PFSK-1 (cell line): Measurements from ENCODE around the gene ABHD17A.

Experiments used
- FOXP2 ChIP-seq: optimal IDR thresholded peaks from 2 replicates; pipeline ENCODE3; 2011; ENCODE audit warnings: borderline replicate concordance, control low read depth, inconsistent platforms; ENCODE audit not compliant: insufficient read depth; ENCODE audit errors: extremely low read length, extremely low read depth
- POLR2AphosphoS5 ChIP-seq: IDR thresholded peaks from 2 replicates; pipeline ENCODE4 v1.6.1; 2012; ENCODE audit warnings: low read depth, mild to moderate bottlenecking, control low read depth, low read length, moderate library complexity
- REST ChIP-seq, 2 experiments: IDR thresholded peaks; 2 replicates each; pipeline versions ENCODE4 v1.6.1 to v1.8.0; 2011 to 2012; ENCODE audit warnings: low read depth in 2 of 2, low read length in 2 of 2, control low read depth in 1 of 2, inconsistent platforms in 1 of 2, mild to moderate bottlenecking in 1 of 2, moderate library complexity in 1 of 2; ENCODE audit not compliant: insufficient read depth in 1 of 2
- SIN3A ChIP-seq: IDR thresholded peaks from 2 replicates; pipeline ENCODE4 v1.6.1; 2012; ENCODE audit warnings: mild to moderate bottlenecking, low read length, moderate library complexity, borderline replicate concordance; ENCODE audit not compliant: insufficient read depth
- TAF1 ChIP-seq: IDR thresholded peaks from 2 replicates; pipeline ENCODE4 v1.6.1; 2012; ENCODE audit warnings: low read length, control low read depth, borderline replicate concordance; ENCODE audit not compliant: insufficient read depth

The ABHD17A gene

GRCh38 chr19:1917926-1918325 is 32.6 kb upstream of the ABHD17A start:
- no peak for TF ChIP-seq SIN3A
- no peak for TF ChIP-seq FOXP2
- TF ChIP-seq REST (IDR thresholded peaks at IDR 0.05; ENCODE audit: insufficient read depth in 1 of 2, low read depth in 2 of 2, low read length in 2 of 2), result no peak
- TF ChIP-seq TAF1, result no peak
- no peak for TF ChIP-seq POLR2AphosphoS5

GRCh38 chr19:1917146-1917545 is 31.9 kb upstream of the ABHD17A start:
- TF ChIP-seq POLR2AphosphoS5, result no peak
- no peak for TF ChIP-seq REST (IDR thresholded peaks at IDR 0.05; ENCODE audit: insufficient read depth in 1 of 2, low read depth in 2 of 2, low read length in 2 of 2)
- TF ChIP-seq FOXP2, result no peak
- no peak for TF ChIP-seq SIN3A
- no peak for TF ChIP-seq TAF1

GRCh38 chr19:1914826-1915341 is 29.6 kb upstream of the ABHD17A start:
- TF ChIP-seq TAF1 (no peak), SIN3A (no peak), POLR2AphosphoS5 (no peak), REST (IDR thresholded peaks at IDR 0.05; ENCODE audit: insufficient read depth in 1 of 2, low read depth in 2 of 2, low read length in 2 of 2) (no peak), FOXP2 (no peak)

- no peak for TF ChIP-seq REST (IDR thresholded peaks at IDR 0.05; ENCODE audit: insufficient read depth in 1 of 2, low read depth in 2 of 2, low read length in 2 of 2)
- TF ChIP-seq TAF1, result no peak
Observed at GRCh38 chr19:1913781-1914577, 28.7 kb upstream of the ABHD17A start.
